Measurements from ENCODE around the gene HGS. TPM values are rescaled to one million over a fixed set of nuclear protein-coding genes. Genes with fewer than 3 reads are reported as not detected.

Gene HGS
- total RNA-seq, 1 donor from 2014 or later = 92.0 TPM

- H3K27ac ChIP-seq = no peak overlapping the region
- DNase-seq (no peak), ATAC-seq (no peak)
- no peaks in the 10 kb centered on the region for H3K9me3 ChIP-seq
- intact Hi-C loops (cut with DNase I) = no loop called here
- H3K27me3 ChIP-seq (ENCODE audit: low read depth) = no peaks in the 10 kb centered on the region
- no peak overlapping the region for H3K4me3 ChIP-seq
- H3K36me3 ChIP-seq = peaks cover 72% of the 10 kb centered on the region
- H3K4me1 ChIP-seq = peaks cover 18% of the 10 kb centered on the region
- no peak for TF ChIP-seq CTCF (IDR thresholded peaks at IDR 0.05)
These were observed 4.1 kb downstream of the HGS start for GRCh38 chr17:81687770-81688541.

- peaks cover 17% of the 10 kb centered on the region for H3K4me1 ChIP-seq
- no peak overlapping the region for H3K27ac ChIP-seq
- intact Hi-C loops (cut with DNase I) = no loop called here
- ATAC-seq = no peak
- no peak for TF ChIP-seq CTCF (IDR thresholded peaks at IDR 0.05)
- H3K36me3 ChIP-seq = peaks cover 79% of the 10 kb centered on the region
- no peak for DNase-seq
- H3K4me3 ChIP-seq = no peak overlapping the region
- no peaks in the 10 kb centered on the region for H3K9me3 ChIP-seq
- no peaks in the 10 kb centered on the region for H3K27me3 ChIP-seq (ENCODE audit: low read depth)
These were observed 4.8 kb downstream of the HGS start for GRCh38 chr17:81688616-81689015.

GRCh38 chr17:81690066-81690465 lies 6.3 kb downstream of the HGS start:
- H3K36me3 ChIP-seq = peaks cover 93% of the 10 kb centered on the region

GRCh38 chr17:81690549-81690948 lies 6.7 kb downstream of the HGS start:
- Histone ChIP-seq H3K27ac (no peak overlapping the region), H3K27me3 (ENCODE audit: low read depth) (no peaks in the 10 kb centered on the region), H3K36me3 (peaks cover 98% of the 10 kb centered on the region), H3K4me1 (peaks cover 3% of the 10 kb centered on the region), H3K9me3 (no peaks in the 10 kb centered on the region), H3K4me3 (no peak overlapping the region)
- no peak for TF ChIP-seq CTCF (IDR thresholded peaks at IDR 0.05)
- intact Hi-C loops (cut with DNase I) = no loop called here
- no peak for DNase-seq
- no peak for ATAC-seq

More at GRCh38 chr17:81690066-81690465, 6.3 kb downstream of the HGS start:
- no peak overlapping the region for H3K4me3 ChIP-seq
- TF ChIP-seq CTCF (IDR thresholded peaks at IDR 0.05) = no peak
- H3K27me3 ChIP-seq (ENCODE audit: low read depth) = no peaks in the 10 kb centered on the region
- H3K4me1 ChIP-seq = peaks cover 8% of the 10 kb centered on the region
- H3K9me3 ChIP-seq = no peaks in the 10 kb centered on the region
- intact Hi-C loops (cut with DNase I) = no loop called here
- ATAC-seq = no peak
- DNase-seq = no peak
- no peak overlapping the region for H3K27ac ChIP-seq

- DNase-seq = no peak
These were observed 7.4 kb downstream of the HGS start for GRCh38 chr17:81691196-81691595.

More at GRCh38 chr17:81691196-81691595, 7.4 kb downstream of the HGS start:
- Histone ChIP-seq H3K27ac (no peak overlapping the region), H3K36me3 (peaks cover 100% of the 10 kb centered on the region), H3K4me3 (no peak overlapping the region), H3K4me1 (no peaks in the 10 kb centered on the region), H3K9me3 (no peaks in the 10 kb centered on the region), H3K27me3 (ENCODE audit: low read depth) (no peaks in the 10 kb centered on the region)
- no peak for TF ChIP-seq CTCF (IDR thresholded peaks at IDR 0.05)
- intact Hi-C loops (cut with DNase I) = no loop called here
- no peak for ATAC-seq

Measured in lower lobe of right lung (tissue), 2 donors.